ENCODE results near the gene COL4A4.
"Not testable (repeated sequence)": the region's sequence is repeated elsewhere in the genome, so short reads cannot be mapped to it uniquely, and the experiment has no call there.

The COL4A4 gene

GRCh38 chr2:227117852-227118251, 46.2 kb downstream of the COL4A4 start:
- DNase-seq (ENCODE audit: insufficient read length, low spot score) (no peak), FAIRE-seq (no peak)

GRCh38 chr2:227117027-227117426, 47.0 kb downstream of the COL4A4 start:
- DNase-seq (ENCODE audit: insufficient read length, low spot score) (no peak), FAIRE-seq (no peak)

- FAIRE-seq, result peak; percentile 63
These were observed 48.2 kb downstream of the COL4A4 start for GRCh38 chr2:227115761-227116160.

GRCh38 chr2:227106845-227107759, 56.9 kb downstream of the COL4A4 start:
- FAIRE-seq (peak; percentile 44), DNase-seq (ENCODE audit: insufficient read length, low spot score) (peak; percentile 51)

More at GRCh38 chr2:227115761-227116160, 48.2 kb downstream of the COL4A4 start:
- DNase-seq (ENCODE audit: insufficient read length, low spot score), result no peak

GRCh38 chr2:227103583-227103982, 60.4 kb downstream of the COL4A4 start:
- DNase-seq (ENCODE audit: insufficient read length, low spot score) (no peak), FAIRE-seq (no peak)

GRCh38 chr2:227099340-227099739, 64.7 kb downstream of the COL4A4 start:
- no peak for DNase-seq (ENCODE audit: insufficient read length, low spot score)
- FAIRE-seq, result no peak

GRCh38 chr2:227098162-227098515, 65.9 kb downstream of the COL4A4 start:
- FAIRE-seq (no peak), DNase-seq (ENCODE audit: insufficient read length, low spot score) (no peak)

- FAIRE-seq (no peak), DNase-seq (ENCODE audit: insufficient read length, low spot score) (no peak)
These were observed 66.4 kb downstream of the COL4A4 start for GRCh38 chr2:227097495-227098161.

GRCh38 chr2:227095346-227095745, 68.7 kb downstream of the COL4A4 start:
- no peak for DNase-seq (ENCODE audit: insufficient read length, low spot score)

GRCh38 chr2:227082286-227082685, 81.7 kb downstream of the COL4A4 start:
- no peak for FAIRE-seq

More at GRCh38 chr2:227095346-227095745, 68.7 kb downstream of the COL4A4 start:
- FAIRE-seq, result no peak

GRCh38 chr2:227079726-227080125, 84.3 kb downstream of the COL4A4 start:
- DNase-seq (ENCODE audit: insufficient read length, low spot score) (no peak), FAIRE-seq (no peak)

More at GRCh38 chr2:227082286-227082685, 81.7 kb downstream of the COL4A4 start:
- DNase-seq (ENCODE audit: insufficient read length, low spot score), result no peak

- not testable (repeated sequence) for DNase-seq (ENCODE audit: insufficient read length, low spot score)
These were observed 98.9 kb downstream of the COL4A4 start for GRCh38 chr2:227065065-227065464.

GRCh38 chr2:227058888-227059399, 105.1 kb downstream of the COL4A4 start:
- FAIRE-seq (no peak), DNase-seq (ENCODE audit: insufficient read length, low spot score) (no peak)

More at GRCh38 chr2:227065065-227065464, 98.9 kb downstream of the COL4A4 start:
- not testable (repeated sequence) for FAIRE-seq

GRCh38 chr2:227057743-227058447, 106.1 kb downstream of the COL4A4 start:
- FAIRE-seq (no peak), DNase-seq (ENCODE audit: insufficient read length, low spot score) (no peak)

GRCh38 chr2:227057060-227057459, 106.9 kb downstream of the COL4A4 start:
- DNase-seq (ENCODE audit: insufficient read length, low spot score) (no peak), FAIRE-seq (no peak)

GRCh38 chr2:227054006-227054405, 110.0 kb downstream of the COL4A4 start:
- FAIRE-seq, result no peak
- no peak for DNase-seq (ENCODE audit: insufficient read length, low spot score)

GRCh38 chr2:227052879-227053278, 111.1 kb downstream of the COL4A4 start:
- FAIRE-seq (no peak), DNase-seq (ENCODE audit: insufficient read length, low spot score) (no peak)

GRCh38 chr2:227043981-227044380, 120.0 kb downstream of the COL4A4 start:
- FAIRE-seq (no peak), DNase-seq (ENCODE audit: insufficient read length, low spot score) (no peak)

GRCh38 chr2:227038550-227039189, 125.3 kb downstream of the COL4A4 start:
- FAIRE-seq, result peak; percentile 66

GRCh38 chr2:227036527-227036926, 127.5 kb downstream of the COL4A4 start:
- DNase-seq (ENCODE audit: insufficient read length, low spot score), result no peak
- no peak for FAIRE-seq

More at GRCh38 chr2:227038550-227039189, 125.3 kb downstream of the COL4A4 start:
- no peak for DNase-seq (ENCODE audit: insufficient read length, low spot score)
